GM23338 (cell line): ENCODE measurements around the gene LTBP4. TPM values are rescaled to one million over a fixed set of nuclear protein-coding genes. Genes with fewer than 3 reads are reported as not detected.

Experiments
- POLR2AphosphoS5 ChIP-seq: IDR thresholded peaks from 2 replicates; pipeline ENCODE4 v1.6.1; 2016; ENCODE audit warnings: antibody characterized with exemption, low read depth
- STAT1 ChIP-seq: IDR thresholded peaks from one replicate; pipeline ENCODE4 v1.6.1; 2016; ENCODE audit warnings: antibody characterized with exemption; ENCODE audit not compliant: unreplicated experiment
- ZNF462 ChIP-seq: fragments of 250-450 bp; sonication (Bioruptor Pico); IDR thresholded peaks from 2 replicates; pipeline ENCODE4 v1.5.0; 2020; ENCODE audit warnings: mild to moderate bottlenecking, moderate library complexity
- polyA plus RNA-seq: library from polyadenylated mRNA; unstranded; fragments of >200 nt; fragmentation: Nextera tagmentation; extraction: Ambion mirVana; gene quantifications from 2 replicates; pipeline ENCODE4 v1.2.1, GENCODE V29; 2016
- total RNA-seq: library from RNA; depleted of rRNA; stranded (reverse); fragments of >200 nt; shearing (Covaris generic); gene quantifications from 2 replicates; pipeline ENCODE4 v1.2.3, GENCODE V29; 2014
- TF ChIP-seq, protein P1 (sequence below): IDR thresholded peaks from one replicate; pipeline ENCODE4 v1.6.1; 2018; ENCODE audit warnings: antibody characterized with exemption; ENCODE audit not compliant: unreplicated experiment

Gene LTBP4
- total and polyA plus RNA-seq, 2 experiments from 2014 or later, result 50.3 to 65.0 TPM

DNA sequence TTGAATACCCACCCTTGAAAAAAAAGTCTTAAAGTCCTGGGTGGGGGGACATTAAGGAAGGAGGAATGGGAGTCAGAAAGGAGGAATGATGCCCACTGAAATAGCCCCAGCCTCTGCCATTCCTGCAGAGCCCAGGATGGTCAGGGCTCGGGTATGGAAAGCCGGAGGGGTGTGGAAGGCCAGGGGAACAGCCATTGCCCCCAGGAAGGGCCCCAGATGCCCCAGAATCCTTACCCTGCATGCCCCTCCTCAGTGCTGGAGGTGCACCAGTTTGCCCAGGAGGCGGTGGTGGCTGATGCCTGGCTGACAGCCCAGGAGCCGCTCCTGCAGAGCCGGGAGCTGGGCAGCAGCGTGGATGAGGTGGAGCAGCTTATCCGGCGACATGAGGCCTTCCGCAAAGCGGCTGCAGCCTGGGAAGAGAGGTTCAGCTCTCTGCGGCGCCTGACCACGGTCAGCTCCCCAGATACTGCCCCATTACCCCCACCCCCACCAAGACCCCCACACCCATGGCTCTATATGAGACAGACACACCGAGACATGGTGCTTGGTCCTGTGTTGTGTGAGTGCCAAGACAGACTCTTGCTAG lies 35.2 kb upstream of the LTBP4 start (continued):
- TF ChIP-seq ZNF462 (no peak), STAT1 (no peak), POLR2AphosphoS5 (no peak)
- TF ChIP-seq, protein P1, sequence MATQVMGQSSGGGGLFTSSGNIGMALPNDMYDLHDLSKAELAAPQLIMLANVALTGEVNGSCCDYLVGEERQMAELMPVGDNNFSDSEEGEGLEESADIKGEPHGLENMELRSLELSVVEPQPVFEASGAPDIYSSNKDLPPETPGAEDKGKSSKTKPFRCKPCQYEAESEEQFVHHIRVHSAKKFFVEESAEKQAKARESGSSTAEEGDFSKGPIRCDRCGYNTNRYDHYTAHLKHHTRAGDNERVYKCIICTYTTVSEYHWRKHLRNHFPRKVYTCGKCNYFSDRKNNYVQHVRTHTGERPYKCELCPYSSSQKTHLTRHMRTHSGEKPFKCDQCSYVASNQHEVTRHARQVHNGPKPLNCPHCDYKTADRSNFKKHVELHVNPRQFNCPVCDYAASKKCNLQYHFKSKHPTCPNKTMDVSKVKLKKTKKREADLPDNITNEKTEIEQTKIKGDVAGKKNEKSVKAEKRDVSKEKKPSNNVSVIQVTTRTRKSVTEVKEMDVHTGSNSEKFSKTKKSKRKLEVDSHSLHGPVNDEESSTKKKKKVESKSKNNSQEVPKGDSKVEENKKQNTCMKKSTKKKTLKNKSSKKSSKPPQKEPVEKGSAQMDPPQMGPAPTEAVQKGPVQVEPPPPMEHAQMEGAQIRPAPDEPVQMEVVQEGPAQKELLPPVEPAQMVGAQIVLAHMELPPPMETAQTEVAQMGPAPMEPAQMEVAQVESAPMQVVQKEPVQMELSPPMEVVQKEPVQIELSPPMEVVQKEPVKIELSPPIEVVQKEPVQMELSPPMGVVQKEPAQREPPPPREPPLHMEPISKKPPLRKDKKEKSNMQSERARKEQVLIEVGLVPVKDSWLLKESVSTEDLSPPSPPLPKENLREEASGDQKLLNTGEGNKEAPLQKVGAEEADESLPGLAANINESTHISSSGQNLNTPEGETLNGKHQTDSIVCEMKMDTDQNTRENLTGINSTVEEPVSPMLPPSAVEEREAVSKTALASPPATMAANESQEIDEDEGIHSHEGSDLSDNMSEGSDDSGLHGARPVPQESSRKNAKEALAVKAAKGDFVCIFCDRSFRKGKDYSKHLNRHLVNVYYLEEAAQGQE, result no peak
